ENCODE results near the gene EFNB1. TPM values are rescaled to one million over a fixed set of nuclear protein-coding genes. Genes with fewer than 3 reads are reported as not detected.
A peak's percentile ranks its signal among the peaks of the same experiment; 100 is the strongest.

EFNB1 gene
- total RNA-seq, 1 experiment from 2014 or later, result 300 TPM

GRCh38 chrX:68827848-68828624 lies 785 bp upstream of the EFNB1 start:
- peak; percentile 90 for DNase-seq (ENCODE audit: low spot score)

GRCh38 chrX:68829582-68830418 lies 979 bp downstream of the EFNB1 start:
- peak; percentile 31 for DNase-seq (ENCODE audit: low spot score)

- peak; percentile 52 for DNase-seq (ENCODE audit: low spot score)
Observed at GRCh38 chrX:68830419-68831404, 1.9 kb downstream of the EFNB1 start.

- DNase-seq (ENCODE audit: low spot score), result no peak
Observed at GRCh38 chrX:68831405-68832100, 2.7 kb downstream of the EFNB1 start.

GRCh38 chrX:68832101-68832416 lies 3.2 kb downstream of the EFNB1 start:
- DNase-seq (ENCODE audit: low spot score), result peak; percentile 62

- DNase-seq (ENCODE audit: low spot score), result peak; percentile 49
Observed at GRCh38 chrX:68832516-68833447, 4.0 kb downstream of the EFNB1 start.

- DNase-seq (ENCODE audit: low spot score), result peak; percentile 45
Observed at GRCh38 chrX:68833448-68833805, 4.6 kb downstream of the EFNB1 start.

GRCh38 chrX:68833855-68834331 lies 5.1 kb downstream of the EFNB1 start:
- peak; percentile 94 for DNase-seq (ENCODE audit: low spot score)

GRCh38 chrX:68834371-68835103 lies 5.7 kb downstream of the EFNB1 start:
- no peak for DNase-seq (ENCODE audit: low spot score)

- no peak for DNase-seq (ENCODE audit: low spot score)
Observed at GRCh38 chrX:68835104-68835442, 6.3 kb downstream of the EFNB1 start.

GRCh38 chrX:68835468-68835867 lies 6.6 kb downstream of the EFNB1 start:
- DNase-seq (ENCODE audit: low spot score), result no peak

- no peak for DNase-seq (ENCODE audit: low spot score)
Observed at GRCh38 chrX:68837119-68837518, 8.3 kb downstream of the EFNB1 start.

- DNase-seq (ENCODE audit: low spot score), result peak; percentile 56
Observed at GRCh38 chrX:68838571-68838910, 9.7 kb downstream of the EFNB1 start.

- DNase-seq (ENCODE audit: low spot score), result no peak
Observed at GRCh38 chrX:68839771-68840170, 10.9 kb downstream of the EFNB1 start.

GRCh38 chrX:68840256-68840655 lies 11.4 kb downstream of the EFNB1 start:
- DNase-seq (ENCODE audit: low spot score), result peak; percentile 31

GRCh38 chrX:68841251-68842049 lies 12.6 kb downstream of the EFNB1 start:
- DNase-seq (ENCODE audit: low spot score), result peak; percentile 89

- peak; percentile 63 for DNase-seq (ENCODE audit: low spot score)
Observed at GRCh38 chrX:68842351-68842750, 13.5 kb downstream of the EFNB1 start.

- peak; percentile 73 for DNase-seq (ENCODE audit: low spot score)
Observed at GRCh38 chrX:68842781-68843581, 14.2 kb downstream of the EFNB1 start.

Measured in HT-29 (cell line).